CD14-positive monocyte (primary cell): Measurements from ENCODE around the gene A2M. TPM values are rescaled to one million over a fixed set of nuclear protein-coding genes. Genes with fewer than 3 reads are reported as not detected.

Source experiments
- DNase-seq, 3 donors: peaks; one replicate each; pipeline ENCODE4 v3.0.0-alpha.2; 2011 to 2022
- H2AFZ ChIP-seq: 2 replicates; pipeline ENCODE4 v1.6.0; 2012; ENCODE audit warnings: mild to moderate bottlenecking, low read depth, low read length, inconsistent platforms; ENCODE audit not compliant: insufficient read depth, poor library complexity, severe bottlenecking
- H3K27ac ChIP-seq, 2 donors: 1 replicate in 1 of 2; 2 replicates in 1 of 2; pipeline ENCODE4 v1.5.1; 2012 to 2013; ENCODE audit warnings: low read length in 2 of 2, control low read depth in 1 of 2, inconsistent platforms in 1 of 2, low read depth in 1 of 2, mild to moderate bottlenecking in 1 of 2
- H3K27me3 ChIP-seq, 2 donors: one replicate each; pipeline versions ENCODE4 v1.6.0 to v1.6.1; 2011 to 2013; ENCODE audit warnings: low read length in 2 of 2; ENCODE audit not compliant: control insufficient read depth in 2 of 2, insufficient read depth in 2 of 2
- H3K36me3 ChIP-seq, 2 donors: replicated peaks in 1 of 2; 1 replicate in 1 of 2; 2 replicates in 1 of 2; pipeline versions ENCODE4 v1.5.1 to v1.6.1; 2012 to 2013; ENCODE audit warnings: low read length in 2 of 2, control low read depth in 1 of 2, inconsistent platforms in 1 of 2, mild to moderate bottlenecking in 1 of 2; ENCODE audit not compliant: insufficient read depth in 2 of 2, control insufficient read depth in 1 of 2
- H3K4me1 ChIP-seq, 2 donors: 1 replicate in 1 of 2; 2 replicates in 1 of 2; pipeline versions ENCODE4 v1.5.1 to v1.6.1; 2012 to 2013; ENCODE audit warnings: low read length in 2 of 2, control low read depth in 1 of 2, inconsistent platforms in 1 of 2, mild to moderate bottlenecking in 1 of 2, moderate library complexity in 1 of 2; ENCODE audit not compliant: insufficient read depth in 2 of 2, control insufficient read depth in 1 of 2
- H3K4me2 ChIP-seq: replicated peaks from 2 replicates; pipeline ENCODE3; 2012; ENCODE audit warnings: low read length, moderate library complexity, mild to moderate bottlenecking; ENCODE audit not compliant: poor library complexity, severe bottlenecking; ENCODE audit errors: extremely low read depth
- H3K4me3 ChIP-seq, 3 experiments: fragments of 200-600 bp in 1 of 3; sonication (generic) in 1 of 3; replicated peaks in 1 of 3; 1 replicate in 2 of 3; 2 replicates in 1 of 3; pipeline ENCODE4 v1.5.1; 2011 to 2013; ENCODE audit warnings: low read length in 3 of 3, mild to moderate bottlenecking in 3 of 3, control low read depth in 2 of 3, low read depth in 2 of 3, inconsistent platforms in 1 of 3, moderate library complexity in 1 of 3
- H3K79me2 ChIP-seq: 2 replicates; pipeline ENCODE4 v1.6.0; 2012; ENCODE audit warnings: mild to moderate bottlenecking, control low read depth, inconsistent platforms, low read length, moderate library complexity; ENCODE audit not compliant: insufficient read depth
- H3K9ac ChIP-seq: 2 replicates; pipeline ENCODE4 v1.6.0; 2017; ENCODE audit warnings: low read length, mild to moderate bottlenecking; ENCODE audit not compliant: insufficient read depth, poor library complexity, severe bottlenecking
- H3K9me3 ChIP-seq, 2 donors: replicated peaks in 1 of 2; 1 replicate in 1 of 2; 2 replicates in 1 of 2; pipeline versions ENCODE4 v1.5.1 to v1.6.1; 2012 to 2013; ENCODE audit warnings: low read length in 2 of 2, control low read depth in 1 of 2; ENCODE audit not compliant: control insufficient read depth in 1 of 2, insufficient read depth in 1 of 2
- H4K20me1 ChIP-seq: 2 replicates; pipeline ENCODE4 v1.6.0; 2012; ENCODE audit warnings: mild to moderate bottlenecking, low read length, control low read depth, moderate library complexity; ENCODE audit not compliant: insufficient read depth
- H3K27ac Mint-ChIP-seq, 7 donors: one replicate each; pipeline ENCODE4 v1.8.0; 2020; ENCODE audit warnings: mild to moderate bottlenecking in 7 of 7, mixed read lengths in 7 of 7, moderate library complexity in 6 of 7, inconsistent platforms in 2 of 7
- H3K27me3 Mint-ChIP-seq, 3 donors: one replicate each; pipeline ENCODE4 v1.8.0; 2021 to 2022; ENCODE audit warnings: low read depth in 3 of 3, mild to moderate bottlenecking in 3 of 3, mixed read lengths in 3 of 3, moderate library complexity in 3 of 3, inconsistent platforms in 1 of 3
- H3K36me3 Mint-ChIP-seq, 2 donors: one replicate each; pipeline ENCODE4 v1.8.0; 2020; ENCODE audit warnings: mixed read lengths in 2 of 2, inconsistent platforms in 1 of 2, mild to moderate bottlenecking in 1 of 2
- H3K4me1 Mint-ChIP-seq: one replicate; pipeline ENCODE4 v1.8.0; 2020; ENCODE audit warnings: mild to moderate bottlenecking, mixed read lengths
- H3K4me3 Mint-ChIP-seq, 2 donors: one replicate each; pipeline ENCODE4 v1.8.0; 2020; ENCODE audit warnings: mild to moderate bottlenecking in 2 of 2, mixed read lengths in 2 of 2, moderate library complexity in 1 of 2
- H3K9me3 Mint-ChIP-seq, 7 donors: one replicate each; pipeline ENCODE4 v1.8.0; 2020 to 2022; ENCODE audit warnings: mixed read lengths in 7 of 7, mild to moderate bottlenecking in 6 of 7, moderate library complexity in 6 of 7, inconsistent platforms in 2 of 7
- WGBS: methylation state at CpG from one replicate; pipeline ENCODE4 v1.1.5; 2013; ENCODE audit warnings: missing lambda C conversion rate; ENCODE audit not compliant: insufficient coverage; 5-methylcytosine and 5-hydroxymethylcytosine counted together
- intact Hi-C, 2 donors: fragments of 100-400 bp; cut with micrococcal nuclease; formaldehyde crosslinking; loops; one replicate each; pipeline versions ENCODE4 v1.15.0 to v1.15.1; 2023
- polyA plus RNA-seq, 3 donors: library from polyadenylated mRNA; depleted of rRNA in 1 of 3; unstranded in 2 of 3; stranded (reverse) in 1 of 3; fragments of 300-500 nt in 2 of 3; fragments of >200 nt in 1 of 3; fragmentation: Illumina TruSeq in 2 of 3; gene quantifications; 1 replicate in 2 of 3; 2 replicates in 1 of 3; pipeline ENCODE4 v1.2.3, GENCODE V29; 2012 to 2021
- TF ChIP-seq, protein P1 (sequence below): fragments of 200-600 bp; IDR thresholded peaks from one replicate; pipeline ENCODE4 v1.8.0; 2022; ENCODE audit warnings: antibody characterized with exemption, mild to moderate bottlenecking

The A2M gene
- polyA plus RNA-seq, 3 donors = 0.12 to 1.2 TPM; not detected in 1

DNA sequence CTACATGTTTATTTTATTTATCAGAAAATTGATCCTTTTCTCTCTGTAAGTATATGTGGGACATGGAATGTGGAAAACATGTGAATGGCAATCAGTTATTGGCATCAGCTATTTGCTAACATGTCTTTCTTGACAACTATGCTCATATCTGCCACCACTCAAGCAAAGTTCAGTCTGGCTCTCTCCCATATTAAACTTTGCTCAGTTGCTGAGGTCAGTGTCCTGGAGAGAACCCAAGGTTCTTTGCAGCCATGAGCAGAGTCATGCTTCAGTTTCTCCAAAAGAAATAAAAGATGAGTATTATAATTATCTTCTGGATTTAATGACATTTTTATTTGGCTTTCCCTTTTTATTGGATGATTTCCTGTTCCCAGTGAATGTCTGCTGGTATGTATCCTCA lies 42.6 kb downstream of the A2M start:
- Mint-ChIP-seq H3K9me3 (no peaks in the 10 kb centered on the region), H3K4me1 (no peaks in the 10 kb centered on the region), H3K4me3 (no peak overlapping the region), H3K27ac (no peak overlapping the region), H3K36me3 (no peaks in the 10 kb centered on the region), H3K27me3 (peaks cover 0 to 6% (median 4%) of the 10 kb centered on the region in 3 donors)
- Histone ChIP-seq H3K4me2 (no peak overlapping the region), H3K27ac (no peak overlapping the region), H3K4me3 (no peak overlapping the region), H3K79me2 (no peaks in the 10 kb centered on the region), H3K9ac (no peak overlapping the region), H3K27me3 (no peaks in the 10 kb centered on the region), H3K36me3 (no peaks in the 10 kb centered on the region), H3K4me1 (no peaks in the 10 kb centered on the region), H3K9me3 (no peaks in the 10 kb centered on the region), H2AFZ (no peak overlapping the region), H4K20me1 (no peaks in the 10 kb centered on the region)
- no peak for DNase-seq
- intact Hi-C loops = no loop called here
- TF ChIP-seq, protein P1, sequence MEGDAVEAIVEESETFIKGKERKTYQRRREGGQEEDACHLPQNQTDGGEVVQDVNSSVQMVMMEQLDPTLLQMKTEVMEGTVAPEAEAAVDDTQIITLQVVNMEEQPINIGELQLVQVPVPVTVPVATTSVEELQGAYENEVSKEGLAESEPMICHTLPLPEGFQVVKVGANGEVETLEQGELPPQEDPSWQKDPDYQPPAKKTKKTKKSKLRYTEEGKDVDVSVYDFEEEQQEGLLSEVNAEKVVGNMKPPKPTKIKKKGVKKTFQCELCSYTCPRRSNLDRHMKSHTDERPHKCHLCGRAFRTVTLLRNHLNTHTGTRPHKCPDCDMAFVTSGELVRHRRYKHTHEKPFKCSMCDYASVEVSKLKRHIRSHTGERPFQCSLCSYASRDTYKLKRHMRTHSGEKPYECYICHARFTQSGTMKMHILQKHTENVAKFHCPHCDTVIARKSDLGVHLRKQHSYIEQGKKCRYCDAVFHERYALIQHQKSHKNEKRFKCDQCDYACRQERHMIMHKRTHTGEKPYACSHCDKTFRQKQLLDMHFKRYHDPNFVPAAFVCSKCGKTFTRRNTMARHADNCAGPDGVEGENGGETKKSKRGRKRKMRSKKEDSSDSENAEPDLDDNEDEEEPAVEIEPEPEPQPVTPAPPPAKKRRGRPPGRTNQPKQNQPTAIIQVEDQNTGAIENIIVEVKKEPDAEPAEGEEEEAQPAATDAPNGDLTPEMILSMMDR = no peak

GRCh38 chr12:9072481-9073038 lies 43.2 kb downstream of the A2M start:
- H3K36me3 Mint-ChIP-seq = no peaks in the 10 kb centered on the region
- no peaks in the 10 kb centered on the region for H3K27me3 ChIP-seq
- intact Hi-C loops = no loop called here
- H3K27ac ChIP-seq = no peak overlapping the region
- H3K4me2 ChIP-seq = no peak overlapping the region
- H3K36me3 ChIP-seq = no peaks in the 10 kb centered on the region
- TF ChIP-seq, protein P1 = no peak
- peaks cover 0 to 5% (median 4%) of the 10 kb centered on the region in 3 donors for H3K27me3 Mint-ChIP-seq
- no peak overlapping the region for H3K4me3 ChIP-seq
- H3K9me3 ChIP-seq = no peaks in the 10 kb centered on the region
- no peak overlapping the region for H3K4me3 Mint-ChIP-seq
- no peaks in the 10 kb centered on the region for H4K20me1 ChIP-seq
- H3K4me1 Mint-ChIP-seq = no peaks in the 10 kb centered on the region
- DNase-seq = no peak
- H3K9ac ChIP-seq = no peak overlapping the region
- no peak overlapping the region for H2AFZ ChIP-seq
- H3K9me3 Mint-ChIP-seq = no peaks in the 10 kb centered on the region
- H3K4me1 ChIP-seq = no peaks in the 10 kb centered on the region
- no peaks in the 10 kb centered on the region for H3K79me2 ChIP-seq
- no peak overlapping the region for H3K27ac Mint-ChIP-seq
- 100% methylated on average over 1 of the region's 2 CpGs for WGBS
